Stimulated activated CD4-positive, alpha-beta T cell treated with anti-CD3 and anti-CD28 coated beads, Interleukin-1b, Interleukin-23, amount 100 ng/mL, for 1 hour (primary cell): ENCODE results near the gene CCDC201.
"Not testable (repeated sequence)": the region's sequence is repeated elsewhere in the genome, so short reads cannot be mapped to it uniquely, and the experiment has no call there.

Source experiments
- DNase-seq, 2 donors: peaks; one replicate each; pipeline ENCODE4 v3.0.0-alpha.2; 2020; ENCODE audit warnings: low read depth in 2 of 2

The CCDC201 gene

DNA sequence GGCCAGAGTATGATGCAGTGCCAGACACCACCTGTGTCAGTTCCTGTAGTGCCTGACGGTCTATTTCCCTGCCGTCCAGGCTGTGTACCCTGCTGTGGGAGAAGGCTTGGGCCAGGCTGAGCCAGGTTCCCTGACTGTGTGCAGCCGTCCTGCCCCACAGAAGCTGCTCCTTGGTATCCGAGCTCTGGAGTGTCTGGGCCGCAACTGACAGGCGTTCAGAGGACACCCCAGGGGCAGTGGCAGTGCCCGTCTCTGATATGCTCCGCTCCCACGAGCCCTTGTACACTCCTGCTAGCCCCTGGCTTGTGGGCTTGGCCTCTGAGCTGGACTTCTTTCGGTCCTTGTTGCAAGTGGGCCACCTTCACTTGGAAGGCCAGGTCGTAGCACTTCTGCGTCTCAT lies 55.0 kb downstream of the CCDC201 start:
- DNase-seq = not testable (repeated sequence)

GRCh38 chr7:45817016-45817415 lies 55.9 kb downstream of the CCDC201 start:
- DNase-seq = not testable (repeated sequence)

- not testable (repeated sequence) for DNase-seq
Observed at GRCh38 chr7:45814216-45815118, 58.4 kb downstream of the CCDC201 start.

DNA sequence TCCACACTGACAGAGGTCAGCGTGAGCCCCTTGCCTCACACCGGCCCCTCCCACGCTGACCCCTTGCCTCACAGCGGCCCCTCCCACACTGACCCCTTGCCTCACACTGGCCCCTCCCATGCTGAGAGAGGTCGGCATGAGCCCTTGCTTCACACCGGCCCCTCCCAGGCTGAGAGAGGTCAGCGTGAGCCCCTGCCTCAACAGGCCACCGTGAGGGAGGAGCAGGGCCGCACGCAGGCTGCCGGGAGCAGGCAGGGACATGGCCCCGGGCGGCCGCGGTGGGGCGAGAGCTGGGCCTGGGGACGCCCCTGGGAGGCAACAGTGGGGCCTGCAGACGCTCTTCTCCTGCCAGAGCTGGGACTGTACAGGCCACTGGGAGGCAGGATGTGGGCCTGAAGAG lies 59.1 kb downstream of the CCDC201 start:
- not testable (repeated sequence) for DNase-seq

DNA sequence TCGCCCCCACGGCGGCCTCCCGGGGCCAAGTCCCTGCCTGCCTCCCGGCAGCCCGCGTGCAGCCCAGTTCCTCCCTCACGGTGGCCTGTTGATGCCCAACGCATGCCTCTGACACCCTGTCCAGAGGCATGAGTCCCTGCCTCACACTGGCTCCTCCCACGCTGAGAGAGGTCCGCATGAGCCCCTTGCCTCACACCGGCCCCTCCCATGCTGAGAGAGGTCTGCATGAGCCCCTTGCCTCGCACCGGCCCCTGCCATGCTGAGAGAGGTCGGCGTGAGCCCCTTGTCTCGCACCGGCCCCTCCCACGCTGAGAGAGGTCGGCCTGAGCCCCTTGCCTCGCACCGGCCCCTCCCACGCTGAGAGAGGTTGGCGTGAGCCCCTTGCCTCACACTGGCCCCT lies 59.9 kb downstream of the CCDC201 start:
- no peak for DNase-seq

DNA sequence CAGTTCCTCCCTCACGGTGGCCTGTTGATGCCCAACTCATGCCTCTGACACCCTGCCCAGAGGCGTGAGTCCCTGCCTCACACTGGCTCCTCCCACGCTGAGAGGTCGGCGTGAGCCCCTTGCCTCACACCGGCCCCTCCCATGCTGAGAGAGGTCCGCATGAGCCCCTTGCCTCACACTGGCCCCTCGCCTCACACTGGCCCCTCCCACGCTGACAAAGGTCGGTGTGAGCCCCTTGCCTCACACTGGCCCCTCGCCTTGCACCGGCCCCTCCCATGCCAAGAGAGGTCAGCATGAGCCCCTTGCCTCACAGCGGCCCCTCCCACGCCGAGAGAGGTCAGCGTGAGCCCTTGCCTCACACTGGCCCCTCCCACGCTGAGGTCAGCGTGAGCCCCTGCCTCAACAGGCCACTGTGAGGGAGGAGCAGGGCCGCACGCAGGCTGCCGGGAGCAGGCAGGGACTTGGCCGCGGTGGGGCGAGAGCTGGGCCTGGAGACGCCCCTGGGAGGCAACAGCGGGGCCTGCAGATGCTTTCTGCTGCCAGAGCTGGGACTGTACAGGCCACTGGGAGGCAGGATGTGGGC lies 61.1 kb downstream of the CCDC201 start:
- not testable (repeated sequence) for DNase-seq

DNA sequence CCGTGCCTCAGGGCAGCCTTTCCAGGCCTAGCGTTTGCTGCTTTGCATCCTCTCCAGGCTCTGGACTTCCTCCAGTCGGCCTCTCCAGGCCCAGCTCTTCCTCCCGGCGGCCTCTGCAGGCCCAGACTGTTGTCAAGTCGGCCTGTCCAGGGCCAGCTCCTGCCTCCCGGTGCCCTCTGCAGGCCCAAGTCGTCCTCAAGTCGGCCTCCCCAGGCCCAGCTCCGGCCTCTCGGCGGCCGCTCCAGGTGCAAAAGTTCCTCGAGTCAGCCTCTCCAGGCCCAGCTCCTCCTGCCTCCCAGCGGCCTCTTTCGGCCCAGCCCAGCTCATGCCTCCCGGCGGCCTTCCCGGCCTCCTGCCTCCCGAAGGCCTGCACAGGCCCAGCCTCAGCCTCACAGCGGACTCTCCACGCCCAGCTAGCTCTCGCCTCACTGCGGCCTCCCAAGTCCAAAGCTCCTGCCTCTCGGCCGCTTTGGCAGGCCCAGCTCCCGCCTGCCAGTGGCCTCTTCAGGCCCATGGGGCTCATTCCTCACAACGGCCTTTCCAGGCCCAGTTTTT lies 62.4 kb downstream of the CCDC201 start:
- DNase-seq = not testable (repeated sequence)
